Upper lobe of right lung (tissue), 1 donor: ENCODE measurements around the gene FAM53B. TPM values are rescaled to one million over a fixed set of nuclear protein-coding genes. Genes with fewer than 3 reads are reported as not detected.

Experiments used
- ATAC-seq: fragments of 200-7000 bp; cut with Tn5 transposase; one replicate; pipeline ENCODE4 v1.9.1; 2020; ENCODE audit warnings: mild to moderate bottlenecking, moderate library complexity
- DNase-seq: peaks from one replicate; pipeline ENCODE4 v3.0.0-alpha.2; 2020
- H3K27ac ChIP-seq: fragments of 200-600 bp; one replicate; pipeline ENCODE4 v1.8.0; 2022
- H3K27me3 ChIP-seq: fragments of 200-600 bp; one replicate; pipeline ENCODE4 v1.8.0; 2022; ENCODE audit warnings: mild to moderate bottlenecking
- H3K36me3 ChIP-seq: fragments of 200-600 bp; one replicate; pipeline ENCODE4 v1.8.0; 2022
- H3K4me1 ChIP-seq: fragments of 200-600 bp; one replicate; pipeline ENCODE4 v1.8.0; 2022
- H3K4me3 ChIP-seq: fragments of 200-600 bp; one replicate; pipeline ENCODE4 v1.8.0; 2022; ENCODE audit warnings: mild to moderate bottlenecking
- H3K9me3 ChIP-seq: fragments of 200-600 bp; one replicate; pipeline ENCODE4 v1.8.0; 2022
- CTCF ChIP-seq: fragments of 200-600 bp; IDR thresholded peaks from one replicate; pipeline ENCODE4 v1.8.0; 2022; ENCODE audit warnings: antibody characterized with exemption
- intact Hi-C: fragments of 100-400 bp; cut with DNase I; formaldehyde crosslinking; loops from one replicate; pipeline ENCODE4 v1.11.0; 2022
- total RNA-seq: library from RNA; stranded (reverse); fragmentation: NEBNext Ultra II Directional; extraction: Animal tissue kit (Norgen Biotek cat#: 25700); gene quantifications from one replicate; pipeline ENCODE4 v1.2.1, GENCODE V29; 2021
- donor health status: DM: no; HTN: yes; CAD: no; lungs with severe emphysema.

Gene FAM53B
- total RNA-seq, 1 donor from 2014 or later, result 31.4 TPM

- ATAC-seq, result no peak
- intact Hi-C loops, result no loop called here
- no peaks in the 10 kb centered on the region for H3K9me3 ChIP-seq
- H3K4me1 ChIP-seq, result peaks cover 77% of the 10 kb centered on the region
- TF ChIP-seq CTCF, result no peak
- H3K27ac ChIP-seq, result peak overlapping the region; percentile 78
- DNase-seq, result no peak
- H3K4me3 ChIP-seq, result no peak overlapping the region
- no peaks in the 10 kb centered on the region for H3K36me3 ChIP-seq
- no peaks in the 10 kb centered on the region for H3K27me3 ChIP-seq
Observed at GRCh38 chr10:124652701-124653100, 91.5 kb downstream of the FAM53B start.

- intact Hi-C loops, result no loop called here
- no peaks in the 10 kb centered on the region for H3K9me3 ChIP-seq
- H3K27me3 ChIP-seq, result no peaks in the 10 kb centered on the region
- H3K36me3 ChIP-seq, result no peaks in the 10 kb centered on the region
- no peak for DNase-seq
- H3K4me1 ChIP-seq, result peaks cover 77% of the 10 kb centered on the region
- H3K4me3 ChIP-seq, result no peak overlapping the region
- no peak for TF ChIP-seq CTCF
- peak overlapping the region; percentile 28 for H3K27ac ChIP-seq
- ATAC-seq, result no peak
Observed at GRCh38 chr10:124652200-124652599, 92.0 kb downstream of the FAM53B start.

- no peak for DNase-seq
- H3K4me1 ChIP-seq, result peaks cover 82% of the 10 kb centered on the region
- intact Hi-C loops, result no loop called here
- no peaks in the 10 kb centered on the region for H3K9me3 ChIP-seq
- no peak overlapping the region for H3K4me3 ChIP-seq
- ATAC-seq, result no peak
- peak overlapping the region; percentile 28 for H3K27ac ChIP-seq
- TF ChIP-seq CTCF, result no peak
- no peaks in the 10 kb centered on the region for H3K27me3 ChIP-seq
- no peaks in the 10 kb centered on the region for H3K36me3 ChIP-seq
Observed at GRCh38 chr10:124651402-124651891, 92.7 kb downstream of the FAM53B start.

GRCh38 chr10:124650820-124651401 lies 93.3 kb downstream of the FAM53B start:
- Histone ChIP-seq H3K4me3 (no peak overlapping the region), H3K36me3 (no peaks in the 10 kb centered on the region), H3K27me3 (no peaks in the 10 kb centered on the region), H3K27ac (peak overlapping the region; percentile 28), H3K4me1 (peaks cover 86% of the 10 kb centered on the region), H3K9me3 (no peaks in the 10 kb centered on the region)
- ATAC-seq, result no peak
- TF ChIP-seq CTCF, result no peak
- DNase-seq, result no peak
- intact Hi-C loops, result no loop called here

GRCh38 chr10:124650263-124650662 lies 93.9 kb downstream of the FAM53B start:
- no peak for TF ChIP-seq CTCF
- no peak for ATAC-seq
- Histone ChIP-seq H3K4me3 (no peak overlapping the region), H3K4me1 (peaks cover 89% of the 10 kb centered on the region), H3K27me3 (no peaks in the 10 kb centered on the region), H3K9me3 (no peaks in the 10 kb centered on the region), H3K27ac (peak overlapping the region; percentile 28), H3K36me3 (no peaks in the 10 kb centered on the region)
- no peak for DNase-seq
- intact Hi-C loops, result no loop called here
